H1 (cell line): Measurements from ENCODE around the gene PEAK3. TPM values are rescaled to one million over a fixed set of nuclear protein-coding genes. Genes with fewer than 3 reads are reported as not detected.

ENCODE experiments used
- CTCF ChIA-PET: fragments of 300-600 bp; sonication (Branson Sonifier 250); formaldehyde crosslinking; loops from one replicate; lab custom pipeline; 2021; ENCODE audit not compliant: partially characterized antibody; lab: Charles Lee
- POLR2A ChIA-PET: fragments of 300-600 bp; sonication (Branson Sonifier 250); formaldehyde crosslinking; loops from one replicate; lab custom pipeline; 2021; ENCODE audit warnings: inconsistent platforms; ENCODE audit not compliant: partially characterized antibody; lab: Charles Lee
- DNase-seq, 2 experiments: peaks; one replicate each; pipeline versions ENCODE4 v3.0.0 to v3.0.0-alpha.2; 2010 to 2022; ENCODE audit warnings: low spot score in 2 of 2, low read depth in 1 of 2, mixed read lengths in 1 of 2
- FAIRE-seq: peaks from 2 replicates; lab custom pipeline; 2011; peaks lifted over from hg19 to GRCh38; lab: Jason Lieb, UNC
- H2AFZ ChIP-seq: 2 replicates; pipeline ENCODE4 v1.8.1; 2012; ENCODE audit warnings: low read length, inconsistent platforms
- H2AK5ac ChIP-seq: 2 replicates; pipeline ENCODE4 v1.6.1; 2013; ENCODE audit warnings: low read depth, low read length
- H2BK120ac ChIP-seq: replicated peaks from 2 replicates; pipeline ENCODE3; 2013; ENCODE audit warnings: low read depth, low read length, inconsistent platforms
- H2BK12ac ChIP-seq: 2 replicates; pipeline ENCODE4 v1.6.1; 2013; ENCODE audit warnings: low read depth, low read length
- H2BK15ac ChIP-seq: 2 replicates; pipeline ENCODE4 v1.6.1; 2013; ENCODE audit warnings: low read length
- H2BK20ac ChIP-seq: 2 replicates; pipeline ENCODE4 v1.6.1; 2013; ENCODE audit warnings: low read length
- H2BK5ac ChIP-seq: 2 replicates; pipeline ENCODE4 v1.6.1; 2013; ENCODE audit warnings: low read depth, low read length
- H3K14ac ChIP-seq: 2 replicates; pipeline ENCODE4 v1.6.1; 2013; ENCODE audit warnings: inconsistent platforms; ENCODE audit not compliant: insufficient read length
- H3K18ac ChIP-seq: 2 replicates; pipeline ENCODE4 v1.6.1; 2013; ENCODE audit warnings: low read length; ENCODE audit errors: extremely low read depth
- H3K23ac ChIP-seq: 2 replicates; pipeline ENCODE4 v1.6.1; 2013; ENCODE audit warnings: inconsistent platforms; ENCODE audit not compliant: insufficient read length
- H3K23me2 ChIP-seq: 2 replicates; pipeline ENCODE4 v1.6.1; 2013; ENCODE audit warnings: low read depth, low read length
- H3K27ac ChIP-seq: 2 replicates; pipeline ENCODE4 v1.6.1; 2011; ENCODE audit warnings: low read depth, low read length, inconsistent platforms
- H3K27me3 ChIP-seq, 4 experiments: replicated peaks in 1 of 4; 1 replicate in 1 of 4; 2 replicates in 3 of 4; pipeline versions ENCODE4 v1.6.1 to v1.8.1; 2011 to 2013; ENCODE audit warnings: low read length in 3 of 4, mild to moderate bottlenecking in 3 of 4, inconsistent platforms in 2 of 4, mixed read lengths in 2 of 4, moderate library complexity in 1 of 4; ENCODE audit not compliant: control insufficient read depth in 3 of 4, insufficient read depth in 3 of 4; ENCODE audit errors: extremely low read depth in 1 of 4
- H3K36me3 ChIP-seq, 4 experiments: 2 replicates each; pipeline versions ENCODE4 v1.6.1 to v1.8.1; 2011 to 2013; ENCODE audit warnings: mild to moderate bottlenecking in 4 of 4, low read length in 3 of 4, moderate library complexity in 2 of 4, control low read depth in 1 of 4, inconsistent platforms in 1 of 4; ENCODE audit not compliant: insufficient read depth in 4 of 4, control insufficient read depth in 2 of 4
- H3K4ac ChIP-seq: replicated peaks from 2 replicates; pipeline ENCODE3; 2013; ENCODE audit warnings: low read length, low read depth, mixed read lengths, inconsistent platforms; ENCODE audit not compliant: insufficient read length
- H3K4me1 ChIP-seq, 4 experiments: replicated peaks in 1 of 4; 1 replicate in 1 of 4; 2 replicates in 3 of 4; pipeline versions ENCODE4 v1.6.1 to v1.8.1; 2011 to 2013; ENCODE audit warnings: low read length in 3 of 4, inconsistent platforms in 2 of 4, mixed read lengths in 1 of 4; ENCODE audit not compliant: insufficient read depth in 4 of 4, control insufficient read depth in 3 of 4
- H3K4me2 ChIP-seq, 2 experiments: 2 replicates each; pipeline versions ENCODE4 v1.6.1 to v1.8.1; 2011 to 2013; ENCODE audit warnings: low read depth in 2 of 2, low read length in 2 of 2, control low read depth in 1 of 2, inconsistent platforms in 1 of 2, mild to moderate bottlenecking in 1 of 2; ENCODE audit not compliant: insufficient read depth in 1 of 2
- H3K4me3 ChIP-seq, 4 experiments: fragments of 200-600, 300-600 bp in 1 of 4; sonication (generic), shearing (Covaris generic), sonication (Bioruptor Twin) in 1 of 4; 2 replicates each; pipeline versions ENCODE4 v1.5.1 to v1.8.1; 2011 to 2016; ENCODE audit warnings: low read length in 4 of 4, low read depth in 3 of 4, control low read depth in 2 of 4, inconsistent platforms in 2 of 4, mild to moderate bottlenecking in 2 of 4, mixed read lengths in 1 of 4, moderate library complexity in 1 of 4; ENCODE audit not compliant: insufficient read depth in 2 of 4; ENCODE audit errors: extremely low read depth in 1 of 4
- H3K56ac ChIP-seq: replicated peaks from 2 replicates; pipeline ENCODE3; 2013; ENCODE audit warnings: low read depth, mild to moderate bottlenecking, mixed read lengths, low read length, inconsistent platforms; ENCODE audit not compliant: insufficient read length
- H3K79me1 ChIP-seq: 2 replicates; pipeline ENCODE4 v1.6.1; 2013; ENCODE audit warnings: low read depth, low read length, control low read depth
- H3K79me2 ChIP-seq, 2 experiments: 2 replicates each; pipeline versions ENCODE4 v1.6.1 to v1.8.1; 2012 to 2013; ENCODE audit warnings: low read length in 2 of 2, mild to moderate bottlenecking in 2 of 2, inconsistent platforms in 1 of 2; ENCODE audit not compliant: insufficient read depth in 2 of 2, control insufficient read depth in 1 of 2
- H3K9ac ChIP-seq, 4 experiments: replicated peaks in 1 of 4; 1 replicate in 1 of 4; 2 replicates in 3 of 4; pipeline versions ENCODE4 v1.6.1 to v1.8.1; 2011 to 2013; ENCODE audit warnings: low read depth in 3 of 4, low read length in 3 of 4, control low read depth in 2 of 4, mild to moderate bottlenecking in 2 of 4, moderate library complexity in 2 of 4, inconsistent platforms in 1 of 4; ENCODE audit errors: extremely low read depth in 1 of 4
- H3K9me3 ChIP-seq, 2 experiments: 2 replicates each; pipeline versions ENCODE4 v1.6.1 to v1.8.1; 2012 to 2013; ENCODE audit warnings: mild to moderate bottlenecking in 2 of 2, moderate library complexity in 2 of 2, control low read depth in 1 of 2, inconsistent platforms in 1 of 2, low read depth in 1 of 2, low read length in 1 of 2, mixed read lengths in 1 of 2; ENCODE audit not compliant: insufficient read depth in 2 of 2
- H4K20me1 ChIP-seq, 2 experiments: replicated peaks in 1 of 2; 2 replicates each; pipeline versions ENCODE3 to v1.8.1; 2011 to 2013; ENCODE audit warnings: inconsistent platforms in 2 of 2, low read length in 2 of 2, mild to moderate bottlenecking in 1 of 2; ENCODE audit not compliant: insufficient read depth in 2 of 2, control insufficient read depth in 1 of 2
- H4K5ac ChIP-seq: 2 replicates; pipeline ENCODE4 v1.6.1; 2013; ENCODE audit warnings: low read length, low read depth, mixed read lengths, inconsistent platforms; ENCODE audit not compliant: insufficient read length
- H4K8ac ChIP-seq: 2 replicates; pipeline ENCODE4 v1.8.0; 2013; ENCODE audit warnings: mild to moderate bottlenecking, moderate library complexity, low read length, inconsistent platforms; ENCODE audit not compliant: insufficient read depth; ENCODE audit errors: extremely low read depth
- H4K91ac ChIP-seq: replicated peaks from 2 replicates; pipeline ENCODE3; 2013; ENCODE audit warnings: low read length, mixed read lengths, inconsistent platforms; ENCODE audit not compliant: insufficient read length
- CTBP2 ChIP-seq: IDR thresholded peaks from 2 replicates; pipeline ENCODE4 v1.7.0; 2011; ENCODE audit warnings: borderline replicate concordance, mild to moderate bottlenecking, moderate library complexity, mixed read lengths, low read length; ENCODE audit not compliant: insufficient read depth, insufficient read length
- GABPA ChIP-seq: IDR thresholded peaks from 2 replicates; pipeline ENCODE4 v1.6.1; 2011; ENCODE audit warnings: mild to moderate bottlenecking, low read length, moderate library complexity, borderline replicate concordance; ENCODE audit not compliant: insufficient read depth
- KDM1A ChIP-seq: fragments of 200-600, 300-600 bp; sonication (generic); IDR thresholded peaks from 2 replicates; pipeline ENCODE4 v1.7.1; 2016; ENCODE audit warnings: mild to moderate bottlenecking, low read length, borderline replicate concordance
- POLR2A ChIP-seq, 2 experiments: IDR thresholded peaks; 1 replicate in 1 of 2; 2 replicates in 1 of 2; pipeline ENCODE4 v1.6.1; 2011; ENCODE audit warnings: low read depth in 2 of 2, low read length in 2 of 2, mild to moderate bottlenecking in 2 of 2; ENCODE audit errors: control extremely low read depth in 1 of 2
- RXRA ChIP-seq: IDR thresholded peaks from 2 replicates; pipeline ENCODE4 v1.6.1; 2011; ENCODE audit warnings: low read depth, mild to moderate bottlenecking, low read length, moderate library complexity; ENCODE audit not compliant: insufficient read depth
- SAP30 ChIP-seq: fragments of 300-600 bp; sonication (generic); IDR thresholded peaks from 2 replicates; pipeline ENCODE4 v1.7.1; 2012; ENCODE audit warnings: low read length, moderate library complexity, mild to moderate bottlenecking, inconsistent platforms; ENCODE audit not compliant: insufficient read depth, insufficient replicate concordance
- SIRT6 ChIP-seq: IDR thresholded peaks from one replicate; pipeline ENCODE4 v1.7.1; 2012; ENCODE audit warnings: low read length, inconsistent platforms
- SP2 ChIP-seq: IDR thresholded peaks from 2 replicates; pipeline ENCODE4 v1.6.1; 2012; ENCODE audit warnings: mild to moderate bottlenecking, low read length, inconsistent platforms
- TAF1 ChIP-seq: IDR thresholded peaks from 2 replicates; pipeline ENCODE4 v1.6.1; 2011; ENCODE audit warnings: mild to moderate bottlenecking, low read depth, low read length
- TAF7 ChIP-seq: optimal IDR thresholded peaks from 2 replicates; pipeline ENCODE3; 2011; ENCODE audit warnings: low read depth, mild to moderate bottlenecking, inconsistent platforms, low read length, moderate library complexity, borderline replicate concordance
- TCF12 ChIP-seq: IDR thresholded peaks from 2 replicates; pipeline ENCODE4 v1.6.1; 2011; ENCODE audit warnings: low read depth, mild to moderate bottlenecking, low read length
- TEAD4 ChIP-seq: IDR thresholded peaks from 2 replicates; pipeline ENCODE4 v1.6.1; 2012; ENCODE audit warnings: low read depth, low read length, inconsistent platforms, mixed read lengths
- YY1 ChIP-seq: IDR thresholded peaks from 2 replicates; pipeline ENCODE4 v1.6.1; 2011; ENCODE audit warnings: low read depth, mild to moderate bottlenecking, low read length
- WGBS, 2 experiments: shearing (Covaris generic) in 1 of 2; methylation state at CpG; one replicate each; pipeline versions ENCODE4 v1.1.6 to v1.1.7; 2013 to 2015; ENCODE audit warnings: low lambda C conversion rate in 2 of 2, mixed read lengths in 2 of 2, inconsistent platforms in 1 of 2, low coverage in 1 of 2, missing lambda C conversion rate in 1 of 2; ENCODE audit not compliant: insufficient replicate concordance in 2 of 2, insufficient coverage in 1 of 2, insufficient read length in 1 of 2; ENCODE audit errors: extremely low coverage in 1 of 2, missing lambda C conversion rate in 1 of 2; 5-methylcytosine and 5-hydroxymethylcytosine counted together
- polyA plus RNA-seq, 7 experiments: library from polyadenylated mRNA; depleted of rRNA in 3 of 7; stranded (reverse) in 5 of 7; unstranded in 2 of 7; fragments of >200 nt in 5 of 7; fragments of 200-250 nt in 2 of 7; gene quantifications; 1 replicate in 5 of 7; 2 replicates in 1 of 7; 4 replicates in 1 of 7; pipeline versions ENCODE4 v1.2.1 to v1.2.3, GENCODE V29; 2011 to 2013; ENCODE audit warnings: missing spikeins in 2 of 7, mixed read lengths in 2 of 7
- total RNA-seq: library from RNA; stranded (reverse); fragmentation: NEBNext Ultra II Directional; extraction: Animal tissue kit (Norgen Biotek cat#: 25700); gene quantifications from 2 replicates; pipeline ENCODE4 v1.2.1, GENCODE V29; 2021

PEAK3 gene
- total and polyA plus RNA-seq, 2 of the 8 experiments (the other 6 are each of a cell fraction or from before 2014, with no cell fraction given) = not detected

DNA sequence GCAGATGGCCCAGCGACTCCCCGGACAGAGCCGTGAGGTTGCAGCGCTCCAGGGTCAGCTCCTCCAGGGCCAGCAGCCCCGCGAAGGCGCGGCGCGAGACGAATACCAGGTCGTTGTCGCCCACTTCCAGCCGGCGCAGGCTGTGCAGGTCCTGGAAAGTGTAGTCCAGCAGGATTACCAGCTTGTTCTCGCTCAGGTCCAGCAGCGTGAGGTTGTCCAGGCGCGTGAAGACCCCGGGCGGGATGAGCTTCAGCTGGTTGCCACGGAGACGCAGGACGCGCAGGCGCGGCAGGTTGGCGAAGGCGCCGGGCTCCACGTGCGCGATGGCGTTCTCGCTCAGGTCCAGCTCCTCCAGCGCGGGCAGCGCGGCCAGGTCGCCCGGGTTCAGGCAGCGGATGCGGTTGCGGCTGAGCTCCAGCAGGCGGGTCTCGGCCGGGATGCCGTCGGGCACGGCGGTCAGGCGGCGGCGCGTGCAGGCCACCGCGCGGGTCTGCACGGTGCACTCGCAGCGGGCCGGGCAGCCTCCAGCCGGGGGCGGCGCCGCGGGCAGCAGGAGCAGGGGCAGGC is 9.3 kb upstream of the PEAK3 start:
- H3K18ac ChIP-seq = peak overlapping the region; percentile 1; the same call in 1 of the 2 replicates
- no peak overlapping the region for H3K14ac ChIP-seq
- 0 out of 2 replicates have a peak overlapping the region, but pooled peaks have one; percentile 1 for H2BK12ac ChIP-seq
- H2AFZ ChIP-seq = no peak overlapping the region
- H3K4me2 ChIP-seq = peak overlapping the region; percentile 58 to 97
- H4K8ac ChIP-seq = peak overlapping the region; percentile 51; the same call in 1 of the 2 replicates
- no peaks in the 10 kb centered on the region for H3K9me3 ChIP-seq
- no peak overlapping the region for H4K5ac ChIP-seq
- POLR2A ChIA-PET = interaction anchor here (0.5 to 2.1 kb wide), 15 partner anchors 8 to 296 kb away, joined by 3 to 17 read pairs (median 3); partner anchors contain the start of gene AMH
- H2BK20ac ChIP-seq = no peak overlapping the region
- H3K36me3 ChIP-seq = peaks cover 0 to 6% (median 0%) of the 10 kb centered on the region in 4 experiments; a peak in 1 of 8 replicates
- no peak overlapping the region for H2BK15ac ChIP-seq
- H3K79me2 ChIP-seq = no peaks in the 10 kb centered on the region
- no peak overlapping the region for H3K23ac ChIP-seq
- no peak overlapping the region for H2BK120ac ChIP-seq
- DNase-seq = peak in 1 of 2 experiments; percentile 85
- H4K20me1 ChIP-seq = peaks cover 0 to 11% of the 10 kb centered on the region in 2 experiments
- H4K91ac ChIP-seq = no peak overlapping the region
- WGBS, 2 experiments = 4% methylated on average over 51 of the region's 67 CpGs; no CpG with 5 or more reads in 1 of the 2 experiments
- H2BK5ac ChIP-seq = no peak overlapping the region
- no peak overlapping the region for H3K56ac ChIP-seq
- H3K23me2 ChIP-seq = peaks cover 10% of the 10 kb centered on the region; the same call in 1 of the 2 replicates
- CTCF ChIA-PET = interaction anchor here (0.5 to 2.3 kb wide), 15 partner anchors 12 to 444 kb away, joined by 3 to 20 read pairs (median 3); no protein-coding TSS in a partner anchor
- no peak overlapping the region for H3K27ac ChIP-seq
- no peak overlapping the region for H3K4ac ChIP-seq
- FAIRE-seq = no peak
- H3K4me1 ChIP-seq = peaks cover 0 to 24% (median 9%) of the 10 kb centered on the region in 4 experiments; a peak in 5 of 7 replicates
- peaks cover 40 to 67% (median 59%) of the 10 kb centered on the region in 4 experiments for H3K27me3 ChIP-seq
- no peak overlapping the region for H3K9ac ChIP-seq
- peak overlapping the region in 3 of 4 experiments; percentile 21 to 56 (median 36); a peak in 7 of 8 replicates for H3K4me3 ChIP-seq
- H2AK5ac ChIP-seq = no peak overlapping the region
- no peaks in the 10 kb centered on the region for H3K79me1 ChIP-seq
- TF ChIP-seq SIRT6 (no peak), RXRA (no peak), SP2 (no peak), TAF7 (no peak), POLR2A (IDR thresholded peaks at IDR 0.05; ENCODE audit: control extremely low read depth in 1 of 2, low read depth in 2 of 2, low read length in 2 of 2) (no peak), YY1 (no peak), KDM1A (no peak), TAF1 (no peak), SAP30 (no peak), TEAD4 (no peak), TCF12 (no peak), CTBP2 (no peak), GABPA (peak; percentile 33; the same call in 1 of the 2 replicates)
